Endodermal cell (in vitro differentiated cells): ENCODE results near the gene ZNRD2. TPM values are rescaled to one million over a fixed set of nuclear protein-coding genes. Genes with fewer than 3 reads are reported as not detected.
A peak's percentile ranks its signal among the peaks of the same experiment; 100 is the strongest.

Experiments used
- DNase-seq: peaks from one replicate; pipeline ENCODE4 v3.0.0-alpha.2; 2017
- H3K27ac ChIP-seq: 2 replicates; pipeline ENCODE4 v1.5.1; 2013; ENCODE audit warnings: mild to moderate bottlenecking, low read depth, low read length, moderate library complexity
- H3K27me3 ChIP-seq: 2 replicates; pipeline ENCODE4 v1.6.1; 2013; ENCODE audit warnings: mild to moderate bottlenecking, low read length, moderate library complexity; ENCODE audit not compliant: insufficient read depth, control insufficient read depth, poor library complexity, severe bottlenecking
- H3K36me3 ChIP-seq: 2 replicates; pipeline ENCODE4 v1.7.0; 2013; ENCODE audit warnings: mild to moderate bottlenecking, low read length, moderate library complexity; ENCODE audit not compliant: control insufficient read depth, insufficient read depth
- H3K4me1 ChIP-seq: one replicate; pipeline ENCODE4 v1.7.0; 2013; ENCODE audit warnings: low read length; ENCODE audit not compliant: control insufficient read depth, insufficient read depth
- H3K4me3 ChIP-seq: 2 replicates; pipeline ENCODE4 v1.5.1; 2013; ENCODE audit warnings: mild to moderate bottlenecking, low read length, moderate library complexity
- H3K9ac ChIP-seq: 2 replicates; pipeline ENCODE4 v1.6.1; 2013; ENCODE audit warnings: mild to moderate bottlenecking, low read length, moderate library complexity; ENCODE audit not compliant: poor library complexity, severe bottlenecking; ENCODE audit errors: extremely low read depth
- H3K9me3 ChIP-seq: 2 replicates; pipeline ENCODE4 v1.6.1; 2013; ENCODE audit warnings: mild to moderate bottlenecking, low read length, moderate library complexity; ENCODE audit not compliant: control insufficient read depth
- H3K27ac Mint-ChIP-seq: 2 replicates; pipeline ENCODE4 v1.8.0; 2020; ENCODE audit warnings: mixed read lengths
- H3K27me3 Mint-ChIP-seq: 2 replicates; pipeline ENCODE4 v1.8.0; 2021; ENCODE audit warnings: mild to moderate bottlenecking, mixed read lengths; ENCODE audit not compliant: insufficient read depth
- H3K36me3 Mint-ChIP-seq: 2 replicates; pipeline ENCODE4 v1.8.0; 2020; ENCODE audit warnings: low read depth, mixed read lengths
- H3K4me1 Mint-ChIP-seq: 2 replicates; pipeline ENCODE4 v1.8.0; 2020; ENCODE audit warnings: mixed read lengths
- H3K4me3 Mint-ChIP-seq: 2 replicates; pipeline ENCODE4 v1.8.0; 2020; ENCODE audit warnings: mild to moderate bottlenecking, moderate library complexity, mixed read lengths
- H3K9me3 Mint-ChIP-seq: 2 replicates; pipeline ENCODE4 v1.8.0; 2020; ENCODE audit warnings: mild to moderate bottlenecking, mixed read lengths
- CTCF ChIP-seq: fragments of 200-600 bp; sonication (generic); conservative IDR thresholded peaks from 2 replicates; pipeline ENCODE4 v1.5.0; 2021; ENCODE audit warnings: antibody characterized with exemption, mild to moderate bottlenecking
- WGBS, 2 experiments: methylation state at CpG; one replicate each; pipeline versions ENCODE4 v1.1.5 to v1.1.7; 2013; ENCODE audit warnings: missing lambda C conversion rate in 2 of 2, mixed read lengths in 1 of 2; ENCODE audit not compliant: insufficient coverage in 1 of 2, insufficient read length in 1 of 2; 5-methylcytosine and 5-hydroxymethylcytosine counted together
- total RNA-seq, 2 donors: library from RNA; stranded (reverse); fragmentation: NEBNext Ultra II Directional in 1 of 2; extraction: Animal tissue kit (Norgen Biotek cat#: 25700) in 1 of 2; gene quantifications; 2 replicates in 1 of 2; 3 replicates in 1 of 2; pipeline ENCODE4 v1.2.1, GENCODE V29; 2021

Gene ZNRD2
- total RNA-seq, 2 donors from 2014 or later: 32.8 to 36.5 TPM

DNA sequence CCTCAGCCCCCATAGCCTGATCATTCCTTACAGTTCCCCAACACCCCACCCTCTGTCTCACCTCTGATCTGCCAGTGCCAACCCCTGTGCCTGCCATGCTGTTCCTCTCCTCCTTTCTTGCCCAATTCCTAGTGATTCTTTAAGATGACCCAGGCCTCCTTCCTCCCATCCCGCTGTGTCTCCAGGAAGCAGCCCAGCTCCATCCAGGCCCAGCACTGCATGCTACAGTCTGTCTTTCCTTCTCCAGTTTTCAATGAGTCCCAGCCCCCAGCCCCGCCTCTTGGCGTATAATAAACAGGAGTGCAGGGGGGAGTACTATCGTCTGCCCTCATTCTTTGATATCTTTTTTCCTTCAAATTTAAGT lies 24.4 kb upstream of the ZNRD2 start:
- Mint-ChIP-seq H3K36me3 (no peaks in the 10 kb centered on the region), H3K27me3 (peaks cover 88% of the 10 kb centered on the region), H3K27ac (no peak overlapping the region), H3K4me3 (peak overlapping the region; percentile 37), H3K4me1 (peaks cover 5% of the 10 kb centered on the region), H3K9me3 (no peaks in the 10 kb centered on the region)
- no peak for DNase-seq
- peaks cover 67% of the 10 kb centered on the region for H3K27me3 ChIP-seq
- no peaks in the 10 kb centered on the region for H3K36me3 ChIP-seq
- no peak overlapping the region for H3K9ac ChIP-seq
- TF ChIP-seq CTCF: no peak
- H3K27ac ChIP-seq: no peak overlapping the region
- H3K4me3 ChIP-seq: peak overlapping the region; percentile 67
- WGBS, 2 experiments: 51 to 65% methylated on average over 3 to 4 of the region's 4 CpGs
- no peaks in the 10 kb centered on the region for H3K9me3 ChIP-seq
- no peaks in the 10 kb centered on the region for H3K4me1 ChIP-seq

DNA sequence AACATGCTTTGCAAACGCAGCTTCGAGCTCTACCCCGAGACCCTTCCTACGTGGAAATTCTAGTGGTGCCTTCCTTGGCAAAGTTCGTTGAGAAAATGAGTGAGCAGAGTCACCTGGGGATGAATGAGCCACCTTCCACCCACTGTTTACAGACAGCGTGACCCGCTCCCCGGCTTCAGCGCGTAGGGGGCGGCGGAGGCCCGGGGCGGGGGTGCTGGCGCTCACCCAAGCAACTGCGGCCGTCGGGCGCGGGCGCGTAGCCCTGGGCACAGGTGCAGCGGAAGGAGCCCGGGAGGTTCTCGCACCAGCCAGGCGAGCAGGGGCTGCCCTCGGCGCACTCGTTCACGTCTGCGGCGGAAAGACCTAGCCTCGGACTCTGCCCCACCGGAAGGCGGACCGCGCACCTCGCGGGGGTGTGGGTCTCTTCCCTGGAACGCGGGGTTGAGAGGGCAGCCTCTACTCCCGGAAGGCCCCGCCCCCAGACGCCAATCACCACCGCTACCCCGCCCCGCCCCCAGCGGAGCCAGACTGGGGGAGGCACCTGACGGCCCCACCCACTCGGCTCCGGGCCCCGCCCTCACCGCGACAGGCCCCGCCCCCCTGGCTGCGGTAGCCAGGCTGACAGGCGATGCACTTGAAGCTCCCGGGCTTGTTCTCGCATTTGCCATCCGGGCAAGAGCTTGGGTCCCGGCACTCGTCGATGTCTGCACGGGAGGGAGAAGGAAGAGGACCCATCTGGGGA lies 23.9 kb upstream of the ZNRD2 start:
- Histone ChIP-seq H3K27me3 (peaks cover 62% of the 10 kb centered on the region), H3K4me1 (no peaks in the 10 kb centered on the region), H3K27ac (no peak overlapping the region), H3K4me3 (peak overlapping the region; percentile 67), H3K9me3 (no peaks in the 10 kb centered on the region), H3K36me3 (no peaks in the 10 kb centered on the region), H3K9ac (no peak overlapping the region)
- peaks cover 11% of the 10 kb centered on the region for H3K4me1 Mint-ChIP-seq
- no peaks in the 10 kb centered on the region for H3K9me3 Mint-ChIP-seq
- H3K27ac Mint-ChIP-seq: no peak overlapping the region
- 6 to 12% methylated on average over 22 to 63 of the region's 64 CpGs for WGBS, 2 experiments
- TF ChIP-seq CTCF: no peak
- no peaks in the 10 kb centered on the region for H3K36me3 Mint-ChIP-seq
- DNase-seq: peak; percentile 99
- H3K4me3 Mint-ChIP-seq: peak overlapping the region; percentile 37
- peaks cover 89% of the 10 kb centered on the region for H3K27me3 Mint-ChIP-seq

GRCh38 chr11:65547446-65548125 lies 22.7 kb upstream of the ZNRD2 start:
- Mint-ChIP-seq H3K27ac (no peak overlapping the region), H3K27me3 (peaks cover 93% of the 10 kb centered on the region), H3K4me3 (no peak overlapping the region), H3K9me3 (no peaks in the 10 kb centered on the region), H3K4me1 (peaks cover 22% of the 10 kb centered on the region), H3K36me3 (no peaks in the 10 kb centered on the region)
- Histone ChIP-seq H3K27me3 (peaks cover 55% of the 10 kb centered on the region), H3K9me3 (no peaks in the 10 kb centered on the region), H3K4me3 (no peak overlapping the region), H3K4me1 (no peaks in the 10 kb centered on the region), H3K9ac (no peak overlapping the region), H3K36me3 (no peaks in the 10 kb centered on the region), H3K27ac (no peak overlapping the region)
- peak; percentile 58 for TF ChIP-seq CTCF
- 69 to 70% methylated on average over 43 to 52 of the region's 52 CpGs for WGBS, 2 experiments
- DNase-seq: peak; percentile 73
